Measurements from ENCODE around the gene TPRKB.

The TPRKB gene

DNA sequence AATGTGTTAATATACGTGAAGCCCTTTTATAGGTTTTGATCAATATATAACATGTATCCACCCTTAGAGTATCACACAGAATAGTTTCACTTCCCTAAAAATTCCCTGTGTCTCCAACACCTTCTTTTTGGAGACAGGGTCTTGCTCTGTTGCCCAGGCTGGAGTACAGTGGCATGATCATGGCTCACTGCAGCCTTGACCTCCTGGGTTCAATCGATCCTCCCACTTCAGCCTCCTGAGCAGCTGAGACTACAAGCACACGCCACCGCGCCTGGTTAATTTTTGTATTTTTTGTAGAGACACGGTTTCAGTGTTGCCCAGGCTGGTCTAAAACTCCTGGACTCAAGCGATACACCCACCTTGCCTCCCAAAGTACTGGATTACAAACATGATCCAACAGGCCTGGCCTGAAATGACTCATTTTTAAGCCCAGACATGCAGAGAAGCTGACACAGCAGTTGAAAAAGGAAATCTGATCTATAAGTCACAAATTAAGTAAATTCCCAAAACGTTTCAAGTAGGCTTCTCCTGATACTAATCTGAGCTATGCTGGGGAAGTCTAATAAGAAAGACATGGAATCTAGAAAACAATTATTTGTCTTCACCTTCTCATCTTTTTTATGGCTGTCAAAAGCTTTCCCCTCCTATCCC, 39.8 kb upstream of the TPRKB start:
- Histone ChIP-seq H3K27ac (no peak overlapping the region), H3K27me3 (ENCODE audit: insufficient read depth, low read depth) (no peaks in the 10 kb centered on the region), H2AFZ (ENCODE audit: low read depth) (no peak overlapping the region), H4K20me1 (ENCODE audit: insufficient read depth) (no peaks in the 10 kb centered on the region), H3K4me1 (ENCODE audit: low read depth, poor library complexity, severe bottlenecking) (peaks cover 18% of the 10 kb centered on the region), H3K9ac (no peak overlapping the region), H3K36me3 (ENCODE audit: insufficient read depth) (no peaks in the 10 kb centered on the region; the same call in 1 of the 2 replicates), H3K4me3 (IDR thresholded peaks at IDR 0.05; ENCODE audit: insufficient read depth, low read depth, low read length) (no peak overlapping the region), H3K79me2 (ENCODE audit: insufficient read depth, low read depth) (peaks cover 18% of the 10 kb centered on the region), H3K4me2 (no peak overlapping the region)
- TF ChIP-seq, protein P1, sequence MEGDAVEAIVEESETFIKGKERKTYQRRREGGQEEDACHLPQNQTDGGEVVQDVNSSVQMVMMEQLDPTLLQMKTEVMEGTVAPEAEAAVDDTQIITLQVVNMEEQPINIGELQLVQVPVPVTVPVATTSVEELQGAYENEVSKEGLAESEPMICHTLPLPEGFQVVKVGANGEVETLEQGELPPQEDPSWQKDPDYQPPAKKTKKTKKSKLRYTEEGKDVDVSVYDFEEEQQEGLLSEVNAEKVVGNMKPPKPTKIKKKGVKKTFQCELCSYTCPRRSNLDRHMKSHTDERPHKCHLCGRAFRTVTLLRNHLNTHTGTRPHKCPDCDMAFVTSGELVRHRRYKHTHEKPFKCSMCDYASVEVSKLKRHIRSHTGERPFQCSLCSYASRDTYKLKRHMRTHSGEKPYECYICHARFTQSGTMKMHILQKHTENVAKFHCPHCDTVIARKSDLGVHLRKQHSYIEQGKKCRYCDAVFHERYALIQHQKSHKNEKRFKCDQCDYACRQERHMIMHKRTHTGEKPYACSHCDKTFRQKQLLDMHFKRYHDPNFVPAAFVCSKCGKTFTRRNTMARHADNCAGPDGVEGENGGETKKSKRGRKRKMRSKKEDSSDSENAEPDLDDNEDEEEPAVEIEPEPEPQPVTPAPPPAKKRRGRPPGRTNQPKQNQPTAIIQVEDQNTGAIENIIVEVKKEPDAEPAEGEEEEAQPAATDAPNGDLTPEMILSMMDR (conservative IDR thresholded peaks at IDR 0.05; ENCODE audit: low read depth, low read length), result no peak

DNA sequence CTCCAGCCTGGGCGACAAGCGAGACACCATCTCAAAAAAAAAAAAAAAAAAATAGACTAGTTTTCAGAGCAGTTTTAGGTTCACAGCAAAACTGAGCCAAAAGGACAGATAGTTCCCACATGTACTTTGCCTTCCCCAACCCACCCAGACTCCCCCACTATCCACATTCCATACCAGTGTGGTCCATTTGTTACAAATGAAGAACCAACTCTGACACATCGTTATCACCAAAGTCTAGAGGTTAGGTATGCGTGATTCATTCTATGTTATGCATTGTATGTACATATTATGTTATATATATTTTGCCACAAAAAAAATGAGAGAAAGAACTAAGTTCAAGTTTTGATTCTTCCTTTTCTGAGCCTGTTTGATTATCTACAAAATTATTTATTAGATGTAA, 39.2 kb upstream of the TPRKB start:
- Histone ChIP-seq H3K27ac (no peak overlapping the region), H3K4me3 (IDR thresholded peaks at IDR 0.05; ENCODE audit: insufficient read depth, low read depth, low read length) (no peak overlapping the region), H2AFZ (ENCODE audit: low read depth) (no peak overlapping the region), H3K4me2 (no peak overlapping the region), H4K20me1 (ENCODE audit: insufficient read depth) (no peaks in the 10 kb centered on the region), H3K9ac (no peak overlapping the region), H3K79me2 (ENCODE audit: insufficient read depth, low read depth) (peaks cover 18% of the 10 kb centered on the region), H3K27me3 (ENCODE audit: insufficient read depth, low read depth) (no peaks in the 10 kb centered on the region), H3K4me1 (ENCODE audit: low read depth, poor library complexity, severe bottlenecking) (peaks cover 18% of the 10 kb centered on the region), H3K36me3 (ENCODE audit: insufficient read depth) (no peaks in the 10 kb centered on the region; the same call in 1 of the 2 replicates)
- TF ChIP-seq, protein P1 (conservative IDR thresholded peaks at IDR 0.05; ENCODE audit: low read depth, low read length), result no peak

DNA sequence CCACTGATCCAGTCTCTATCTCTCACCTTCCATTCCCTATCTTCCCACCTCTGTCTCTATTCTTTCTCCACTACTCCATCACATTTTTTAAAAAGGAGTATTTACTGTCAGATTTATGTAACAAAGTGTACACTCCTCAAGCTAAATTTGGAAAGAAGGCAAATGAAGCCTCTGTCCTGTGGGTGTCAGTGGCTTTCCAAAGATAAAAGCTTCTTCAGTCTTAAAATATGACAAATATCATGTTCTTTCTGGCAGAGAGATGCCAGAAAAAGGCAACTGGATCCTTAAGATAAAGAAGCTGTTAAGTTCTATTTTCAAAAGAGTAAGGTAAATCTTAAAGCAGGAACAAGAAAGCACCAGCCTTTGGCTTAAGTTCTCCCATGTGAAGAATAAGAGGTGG, 35.7 kb upstream of the TPRKB start:
- no peaks in the 10 kb centered on the region for H3K27me3 ChIP-seq (ENCODE audit: insufficient read depth, low read depth)
- no peak overlapping the region for H3K9ac ChIP-seq
- H3K4me1 ChIP-seq (ENCODE audit: low read depth, poor library complexity, severe bottlenecking), result no peaks in the 10 kb centered on the region
- H3K79me2 ChIP-seq (ENCODE audit: insufficient read depth, low read depth), result no peaks in the 10 kb centered on the region
- H3K27ac ChIP-seq, result no peak overlapping the region
- no peak overlapping the region for H3K4me2 ChIP-seq
- TF ChIP-seq, protein P1 (conservative IDR thresholded peaks at IDR 0.05; ENCODE audit: low read depth, low read length), result no peak
- no peak overlapping the region for H2AFZ ChIP-seq (ENCODE audit: low read depth)
- H3K4me3 ChIP-seq (IDR thresholded peaks at IDR 0.05; ENCODE audit: insufficient read depth, low read depth, low read length), result no peak overlapping the region
- no peaks in the 10 kb centered on the region for H4K20me1 ChIP-seq (ENCODE audit: insufficient read depth)
- H3K36me3 ChIP-seq (ENCODE audit: insufficient read depth), result no peaks in the 10 kb centered on the region; the same call in 1 of the 2 replicates

DNA sequence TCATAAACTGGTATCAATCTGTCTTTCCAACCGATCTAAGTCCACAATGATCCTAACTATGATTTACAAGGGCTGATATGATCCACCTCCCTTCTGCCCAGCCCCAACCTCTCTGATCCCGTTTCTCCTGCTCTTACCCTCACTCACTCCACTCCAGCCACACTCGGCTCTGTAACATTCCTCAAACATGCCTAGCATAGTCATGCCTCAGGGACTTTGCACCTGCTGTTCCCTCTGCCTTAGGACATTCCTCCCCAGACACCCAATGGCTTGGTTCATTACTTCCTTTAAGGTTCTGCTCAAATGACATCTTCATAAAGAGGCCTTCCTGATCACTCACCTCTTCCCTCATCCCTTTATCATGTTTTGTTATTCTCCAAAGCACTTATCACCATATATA, 33.6 kb upstream of the TPRKB start:
- H3K4me2 ChIP-seq, result no peak overlapping the region
- no peaks in the 10 kb centered on the region for H3K4me1 ChIP-seq (ENCODE audit: low read depth, poor library complexity, severe bottlenecking)
- no peaks in the 10 kb centered on the region for H4K20me1 ChIP-seq (ENCODE audit: insufficient read depth)
- no peak overlapping the region for H2AFZ ChIP-seq (ENCODE audit: low read depth)
- H3K79me2 ChIP-seq (ENCODE audit: insufficient read depth, low read depth), result no peaks in the 10 kb centered on the region
- H3K4me3 ChIP-seq (IDR thresholded peaks at IDR 0.05; ENCODE audit: insufficient read depth, low read depth, low read length), result no peak overlapping the region
- H3K27me3 ChIP-seq (ENCODE audit: insufficient read depth, low read depth), result no peaks in the 10 kb centered on the region
- TF ChIP-seq, protein P1 (conservative IDR thresholded peaks at IDR 0.05; ENCODE audit: low read depth, low read length), result no peak
- no peak overlapping the region for H3K27ac ChIP-seq
- H3K9ac ChIP-seq, result no peak overlapping the region
- peaks cover 9% of the 10 kb centered on the region; the same call in 1 of the 2 replicates for H3K36me3 ChIP-seq (ENCODE audit: insufficient read depth)

All from KMS-11 (cell line).